NCI-H2081 treated with DMSO at 0.1 percent for 48 hours (cell line): ENCODE data around the gene DDX49.

Experiments used
- DNase-seq: peaks from one replicate; lab custom pipeline; 2025; lab: John Stamatoyannopoulos, UW

Gene DDX49

GRCh38 chr19:18975869-18976268 lies 56.4 kb downstream of the DDX49 start:
- DNase-seq: no peak
